Adrenal gland (tissue), 12 donors: ENCODE results near the gene SHTN1. TPM values are rescaled to one million over a fixed set of nuclear protein-coding genes. Genes with fewer than 3 reads are reported as not detected.

ENCODE experiments used
- DNase-seq, 7 donors: peaks; one replicate each; pipeline ENCODE4 v3.0.0-alpha.2; 2019 to 2020
- H3K27ac ChIP-seq, 5 donors: fragments of 200-600 bp; sonication (generic) in 4 of 5; 1 replicate in 3 of 5; 2 replicates in 2 of 5; pipeline versions ENCODE4 v1.5.1 to v1.8.0; 2016 to 2020; ENCODE audit warnings: mild to moderate bottlenecking in 1 of 5
- H3K27me3 ChIP-seq: fragments of 200-600 bp; 2 replicates; pipeline ENCODE4 v1.8.0; 2021
- H3K36me3 ChIP-seq, 2 donors: fragments of 200-600 bp; replicated peaks in 1 of 2; 1 replicate in 1 of 2; 2 replicates in 1 of 2; pipeline versions ENCODE4 v1.5.1 to v1.8.0; 2018 to 2022
- H3K4me1 ChIP-seq, 2 donors: fragments of 200-600 bp; replicated peaks in 1 of 2; 1 replicate in 1 of 2; 2 replicates in 1 of 2; pipeline versions ENCODE4 v1.5.1 to v1.8.0; 2018 to 2021
- H3K4me3 ChIP-seq, 4 donors: fragments of 200-600 bp; sonication (generic) in 3 of 4; one replicate each; pipeline ENCODE4 v1.5.1; 2016 to 2018
- H3K9me3 ChIP-seq, 3 donors: fragments of 200-600 bp; sonication (generic) in 1 of 3; replicated peaks in 1 of 3; 1 replicate in 2 of 3; 2 replicates in 1 of 3; pipeline versions ENCODE4 v1.5.1 to v1.8.0; 2016 to 2021
- CTCF ChIP-seq, 6 experiments: fragments of 450-650 bp in 4 of 6; fragments of 200-600 bp in 2 of 6; sonication (generic) in 1 of 6; IDR thresholded peaks; 1 replicate in 5 of 6; 2 replicates in 1 of 6; pipeline versions ENCODE4 v1.5.1 to v1.8.0; 2016 to 2021; ENCODE audit warnings: antibody characterized with exemption in 6 of 6, mild to moderate bottlenecking in 2 of 6, moderate library complexity in 1 of 6
- POLR2A ChIP-seq, 2 donors: fragments of 450-650 bp; IDR thresholded peaks; one replicate each; pipeline ENCODE4 v1.6.1; 2017; ENCODE audit warnings: antibody characterized with exemption in 2 of 2, mild to moderate bottlenecking in 2 of 2, moderate library complexity in 1 of 2
- WGBS, 4 donors: extraction: QIAGEN DNeasy Blood & Tissue Kit in 2 of 4; methylation state at CpG; one replicate each; pipeline versions ENCODE4 v1.1.5 to v1.1.7; 2013 to 2017; 5-methylcytosine and 5-hydroxymethylcytosine counted together
- intact Hi-C, 2 donors: fragments of 100-400 bp; cut with DNase I; formaldehyde crosslinking; loops; one replicate each; pipeline versions ENCODE4 v1.14.1 to v1.15.0; 2022 to 2023
- polyA plus RNA-seq, 3 donors: library from polyadenylated mRNA; stranded (reverse); fragments of 200-250 nt in 2 of 3; fragments of 350-450 nt in 1 of 3; fragmentation: Illumina TruSeq in 1 of 3; extraction: RNeasy Lipid Tissue Mini Kit (QIAGEN cat#74804) in 1 of 3; gene quantifications; one replicate each; pipeline ENCODE4 v1.2.3, GENCODE V29; 2013 to 2014
- total RNA-seq, 9 donors: library from RNA; depleted of rRNA in 4 of 9; stranded (reverse); fragments of >200 nt in 4 of 9; fragments of 120-200 nt in 1 of 9; fragmentation: NEBNext Ultra II Directional in 1 of 9; extraction: Animal tissue kit (Norgen Biotek cat#: 25700) in 1 of 9; gene quantifications; one replicate each; pipeline versions ENCODE4 v1.1.0 to v1.2.4, GENCODE V29; 2013 to 2023
- donor health status: healthy with polysubstance abuse.
- donor health status: Bipolar disorder and iron deficiency.
- donor health status: DM: yes; HTN: yes; CAD: no.
- donor health status: DM: no; HTN: no; CAD: no.
- donor health status: DM: no; HTN: no; CAD: no.
- donor health status: DM: yes; HTN: yes; CAD: no.

The SHTN1 gene
- total and polyA plus RNA-seq, 12 donors: 8.8 to 30.3 (median 18.5) TPM

- H3K36me3 ChIP-seq: peaks cover 0 to 2% of the 10 kb centered on the region in 2 donors
- intact Hi-C loops: no loop called here
- no peak for DNase-seq
- 95% methylated on average over 3 of the region's 3 CpGs for WGBS, 4 donors
- H3K4me1 ChIP-seq: no peaks in the 10 kb centered on the region
- H3K4me3 ChIP-seq: no peak overlapping the region
- no peaks in the 10 kb centered on the region for H3K27me3 ChIP-seq
- H3K27ac ChIP-seq: no peak overlapping the region
- TF ChIP-seq CTCF (IDR thresholded peaks at IDR 0.05) (no peak), POLR2A (IDR thresholded peaks at IDR 0.05) (no peak)
- no peaks in the 10 kb centered on the region for H3K9me3 ChIP-seq
Measured at GRCh38 chr10:116910910-116911309, 94.1 kb downstream of the SHTN1 start.

DNA sequence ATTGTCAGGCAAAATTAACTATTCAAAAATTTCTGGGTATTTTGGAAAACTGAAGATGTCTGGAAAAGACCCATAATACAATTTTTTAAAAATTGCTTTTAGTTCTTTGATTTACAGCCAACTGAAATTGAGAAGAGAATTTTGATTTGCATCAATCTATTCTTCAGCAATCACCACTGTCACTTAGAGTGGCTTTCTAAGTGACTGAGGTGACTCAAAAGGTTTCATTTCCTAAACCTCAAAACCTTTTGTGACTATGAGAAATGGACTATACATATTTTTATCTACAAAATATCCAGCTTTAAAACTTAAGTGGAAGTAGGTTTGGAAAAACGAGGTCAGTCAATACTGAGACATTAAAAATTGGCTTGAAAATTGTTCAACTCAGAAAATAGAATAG, 95.7 kb downstream of the SHTN1 start:
- TF ChIP-seq CTCF (IDR thresholded peaks at IDR 0.05): no peak
- no peak for TF ChIP-seq POLR2A (IDR thresholded peaks at IDR 0.05)
- Histone ChIP-seq H3K27me3 (no peaks in the 10 kb centered on the region), H3K4me3 (no peak overlapping the region), H3K27ac (no peak overlapping the region), H3K36me3 (peaks cover 0 to 5% of the 10 kb centered on the region in 2 donors), H3K4me1 (no peaks in the 10 kb centered on the region), H3K9me3 (no peaks in the 10 kb centered on the region)
- intact Hi-C loops: no loop called here
- 74 to 83% (median 80%) methylated on average over 1 of the region's 1 CpG for WGBS, 4 donors
- no peak for DNase-seq

DNA sequence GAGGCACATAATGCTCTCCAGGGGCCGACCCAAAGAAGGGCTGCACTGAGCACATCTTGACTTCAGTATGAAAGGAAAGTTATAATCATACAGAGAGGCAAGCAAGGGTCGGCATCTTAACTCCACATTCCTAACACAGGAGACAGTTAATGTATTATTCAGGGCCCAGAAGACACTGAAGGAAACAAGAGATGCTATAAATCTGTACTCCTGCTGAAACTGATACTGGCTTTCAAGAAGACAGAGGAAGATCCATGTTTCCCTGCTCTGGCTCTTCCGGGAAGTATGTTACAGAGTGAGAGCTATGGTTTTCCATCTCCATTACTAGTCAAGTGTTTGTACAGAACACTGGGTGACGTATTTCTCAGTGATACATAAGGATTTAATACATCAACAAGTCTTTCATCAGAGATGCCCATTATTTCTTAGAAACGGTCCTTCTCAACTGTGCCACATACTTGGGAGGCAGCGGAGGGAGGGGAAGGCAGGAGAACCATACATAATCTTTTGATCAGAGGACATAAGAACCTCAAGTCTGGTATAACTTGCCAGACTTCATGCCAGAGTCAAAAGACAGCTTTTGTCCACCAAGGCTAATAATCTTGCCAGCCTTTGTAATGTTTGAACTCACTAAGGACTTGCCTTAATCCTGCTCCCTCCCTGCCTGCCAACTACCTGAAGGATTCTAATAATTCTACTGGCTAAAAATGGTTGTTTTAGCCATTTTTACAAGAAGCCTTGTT, 97.6 kb downstream of the SHTN1 start:
- intact Hi-C loops: no loop called here
- H3K27me3 ChIP-seq: no peaks in the 10 kb centered on the region
- TF ChIP-seq POLR2A (IDR thresholded peaks at IDR 0.05) (no peak), CTCF (IDR thresholded peaks at IDR 0.05) (no peak)
- H3K4me3 ChIP-seq: no peak overlapping the region
- no peaks in the 10 kb centered on the region for H3K4me1 ChIP-seq
- H3K27ac ChIP-seq: no peak overlapping the region
- no peak for DNase-seq
- 69 to 84% (median 75%) methylated on average over 6 of the region's 6 CpGs for WGBS, 4 donors
- no peaks in the 10 kb centered on the region for H3K9me3 ChIP-seq
- peaks cover 0 to 5% of the 10 kb centered on the region in 2 donors for H3K36me3 ChIP-seq

- intact Hi-C loops: no loop called here
- no peak overlapping the region for H3K27ac ChIP-seq
- H3K27me3 ChIP-seq: no peaks in the 10 kb centered on the region
- DNase-seq: no peak
- TF ChIP-seq CTCF (IDR thresholded peaks at IDR 0.05): no peak
- TF ChIP-seq POLR2A (IDR thresholded peaks at IDR 0.05): no peak
- H3K4me1 ChIP-seq: no peaks in the 10 kb centered on the region
- no peak overlapping the region for H3K4me3 ChIP-seq
- 95 to 98% (median 96%) methylated on average over 3 of the region's 3 CpGs for WGBS, 4 donors
- peaks cover 0 to 5% of the 10 kb centered on the region in 2 donors for H3K36me3 ChIP-seq
- H3K9me3 ChIP-seq: no peaks in the 10 kb centered on the region
Measured at GRCh38 chr10:116905845-116906210, 99.2 kb downstream of the SHTN1 start.
